Stimulated activated naive B cell treated with anti-CD40 and anti-IgM and Interleukin-4, amounts not matched to agents 10 μg/mL and 1 μg/mL and 100 μg/mL, for 72 hours (primary cell): ENCODE measurements around the gene IFIT3.
"Not testable (repeated sequence)": the region's sequence is repeated elsewhere in the genome, so short reads cannot be mapped to it uniquely, and the experiment has no call there.

ENCODE experiments used
- ATAC-seq, 2 donors: fragments of 150-1000 bp; cut with Tn5 transposase; replicated peaks; 2 replicates each; pipeline ENCODE4 v1.10.0; 2021; ENCODE audit warnings: moderate library complexity in 1 of 2
- DNase-seq: peaks from one replicate; pipeline ENCODE4 v3.0.0; 2021
- H3K27ac Mint-ChIP-seq: one replicate; pipeline ENCODE4 v1.8.0; 2022; ENCODE audit warnings: mild to moderate bottlenecking, mixed read lengths
- H3K27me3 Mint-ChIP-seq, 2 donors: one replicate each; pipeline ENCODE4 v1.8.0; 2022; ENCODE audit warnings: mixed read lengths in 2 of 2
- H3K36me3 Mint-ChIP-seq, 2 donors: one replicate each; pipeline ENCODE4 v1.8.0; 2022; ENCODE audit warnings: mixed read lengths in 2 of 2, mild to moderate bottlenecking in 1 of 2
- H3K4me1 Mint-ChIP-seq, 2 donors: one replicate each; pipeline ENCODE4 v1.8.0; 2022; ENCODE audit warnings: mixed read lengths in 2 of 2, mild to moderate bottlenecking in 1 of 2
- H3K4me3 Mint-ChIP-seq, 2 donors: one replicate each; pipeline ENCODE4 v1.8.0; 2022; ENCODE audit warnings: mild to moderate bottlenecking in 2 of 2, mixed read lengths in 2 of 2, moderate library complexity in 1 of 2
- H3K9me3 Mint-ChIP-seq, 2 donors: one replicate each; pipeline ENCODE4 v1.8.0; 2022; ENCODE audit warnings: mixed read lengths in 2 of 2, mild to moderate bottlenecking in 1 of 2

The IFIT3 gene

GRCh38 chr10:89327803-89328441 lies at the start of gene IFIT3:
Gene IFIT3 (plus strand): TSS chr10:89327997. CDS start chr10:89328074, 77 bp downstream.
- H3K4me3 Mint-ChIP-seq = peak within 1 kb of the TSS; percentile 79 to 83
- peaks cover 22 to 33% of the 10 kb centered on the region in 2 donors for H3K4me1 Mint-ChIP-seq
- ATAC-seq (peak; percentile 54 to 58), DNase-seq (no peak)
- H3K36me3 Mint-ChIP-seq = no peaks in the 10 kb centered on the region
- peak within 1 kb of the TSS; percentile 63 for H3K27ac Mint-ChIP-seq
- H3K9me3 Mint-ChIP-seq = peaks cover 0 to 2% of the 10 kb centered on the region in 2 donors
- no peaks in the 10 kb centered on the region for H3K27me3 Mint-ChIP-seq

- peaks cover 4 to 9% of the 10 kb centered on the region in 2 donors for H3K4me1 Mint-ChIP-seq
- H3K36me3 Mint-ChIP-seq = no peaks in the 10 kb centered on the region
- no peak overlapping the region for H3K27ac Mint-ChIP-seq
- DNase-seq = no peak
- no peak overlapping the region for H3K4me3 Mint-ChIP-seq
- no peaks in the 10 kb centered on the region for H3K9me3 Mint-ChIP-seq
- no peak for ATAC-seq
- H3K27me3 Mint-ChIP-seq = no peaks in the 10 kb centered on the region
Observed at GRCh38 chr10:89278034-89278535, 49.7 kb upstream of the IFIT3 start.

GRCh38 chr10:89278900-89279392 lies 48.9 kb upstream of the IFIT3 start:
- no peak for ATAC-seq
- no peak for DNase-seq
- Mint-ChIP-seq H3K27me3 (no peaks in the 10 kb centered on the region), H3K4me1 (peaks cover 8 to 16% of the 10 kb centered on the region in 2 donors), H3K9me3 (no peaks in the 10 kb centered on the region), H3K4me3 (no peak overlapping the region), H3K36me3 (no peaks in the 10 kb centered on the region), H3K27ac (no peak overlapping the region)

- no peak for DNase-seq
Observed at GRCh38 chr10:89279421-89279869, 48.4 kb upstream of the IFIT3 start.

GRCh38 chr10:89280508-89280907 lies 47.3 kb upstream of the IFIT3 start:
- Mint-ChIP-seq H3K4me3 (no peak overlapping the region), H3K27me3 (no peaks in the 10 kb centered on the region), H3K4me1 (peaks cover 8 to 16% of the 10 kb centered on the region in 2 donors), H3K36me3 (no peaks in the 10 kb centered on the region), H3K9me3 (no peaks in the 10 kb centered on the region), H3K27ac (no peak overlapping the region)
- no peak for DNase-seq
- no peak for ATAC-seq

More at GRCh38 chr10:89279421-89279869, 48.4 kb upstream of the IFIT3 start:
- H3K4me3 Mint-ChIP-seq = no peak overlapping the region
- no peaks in the 10 kb centered on the region for H3K27me3 Mint-ChIP-seq
- no peak for ATAC-seq
- H3K9me3 Mint-ChIP-seq = no peaks in the 10 kb centered on the region
- H3K27ac Mint-ChIP-seq = no peak overlapping the region
- H3K36me3 Mint-ChIP-seq = no peaks in the 10 kb centered on the region
- H3K4me1 Mint-ChIP-seq = peaks cover 8 to 16% of the 10 kb centered on the region in 2 donors

GRCh38 chr10:89281606-89282395 lies 46.0 kb upstream of the IFIT3 start:
- DNase-seq = no peak
- no peaks in the 10 kb centered on the region for H3K9me3 Mint-ChIP-seq
- ATAC-seq = no peak
- no peaks in the 10 kb centered on the region for H3K27me3 Mint-ChIP-seq
- H3K36me3 Mint-ChIP-seq = no peaks in the 10 kb centered on the region
- no peak overlapping the region for H3K27ac Mint-ChIP-seq
- H3K4me1 Mint-ChIP-seq = peaks cover 8 to 16% of the 10 kb centered on the region in 2 donors
- H3K4me3 Mint-ChIP-seq = no peak overlapping the region

- H3K27me3 Mint-ChIP-seq = no peaks in the 10 kb centered on the region
- H3K9me3 Mint-ChIP-seq = no peaks in the 10 kb centered on the region
- peak; percentile 66 to 76 for ATAC-seq
- H3K4me1 Mint-ChIP-seq = peaks cover 8 to 16% of the 10 kb centered on the region in 2 donors
- no peak for DNase-seq
- no peaks in the 10 kb centered on the region for H3K36me3 Mint-ChIP-seq
- H3K27ac Mint-ChIP-seq = peak overlapping the region; percentile 32
- H3K4me3 Mint-ChIP-seq = no peak overlapping the region
Observed at GRCh38 chr10:89283025-89283935, 44.5 kb upstream of the IFIT3 start.

- H3K27ac Mint-ChIP-seq = no peak overlapping the region
- H3K36me3 Mint-ChIP-seq = no peaks in the 10 kb centered on the region
- H3K27me3 Mint-ChIP-seq = no peaks in the 10 kb centered on the region
- no peaks in the 10 kb centered on the region for H3K9me3 Mint-ChIP-seq
- peaks cover 8 to 15% of the 10 kb centered on the region in 2 donors for H3K4me1 Mint-ChIP-seq
- DNase-seq = no peak
- no peak for ATAC-seq
- no peak overlapping the region for H3K4me3 Mint-ChIP-seq
Observed at GRCh38 chr10:89283936-89284475, 43.8 kb upstream of the IFIT3 start.

- peaks cover 7 to 10% of the 10 kb centered on the region in 2 donors for H3K4me1 Mint-ChIP-seq
- not testable (repeated sequence) for H3K9me3 Mint-ChIP-seq, H3K27me3 Mint-ChIP-seq, H3K27ac Mint-ChIP-seq, DNase-seq, H3K4me3 Mint-ChIP-seq, H3K36me3 Mint-ChIP-seq, ATAC-seq
Observed at GRCh38 chr10:89284711-89285110, 43.1 kb upstream of the IFIT3 start.

- H3K36me3 Mint-ChIP-seq, H3K27ac Mint-ChIP-seq, DNase-seq: not testable (repeated sequence)
Observed at GRCh38 chr10:89285303-89285702, 42.5 kb upstream of the IFIT3 start.

GRCh38 chr10:89294721-89295239 lies 33.0 kb upstream of the IFIT3 start:
- H3K36me3 Mint-ChIP-seq = no peaks in the 10 kb centered on the region
- H3K27ac Mint-ChIP-seq = no peak overlapping the region
- H3K27me3 Mint-ChIP-seq = no peaks in the 10 kb centered on the region
- no peak for ATAC-seq
- no peak overlapping the region for H3K4me3 Mint-ChIP-seq
- DNase-seq = no peak
- H3K4me1 Mint-ChIP-seq = peaks cover 10 to 27% of the 10 kb centered on the region in 2 donors
- H3K9me3 Mint-ChIP-seq = peaks cover 0 to 2% of the 10 kb centered on the region in 2 donors

More at GRCh38 chr10:89285303-89285702, 42.5 kb upstream of the IFIT3 start:
- H3K9me3 Mint-ChIP-seq, ATAC-seq, H3K4me3 Mint-ChIP-seq, H3K27me3 Mint-ChIP-seq: not testable (repeated sequence)
- H3K4me1 Mint-ChIP-seq = peaks cover 7 to 10% of the 10 kb centered on the region in 2 donors

- Mint-ChIP-seq H3K36me3 (no peaks in the 10 kb centered on the region), H3K4me1 (peaks cover 10 to 27% of the 10 kb centered on the region in 2 donors), H3K27me3 (no peaks in the 10 kb centered on the region), H3K27ac (no peak overlapping the region), H3K9me3 (peaks cover 0 to 2% of the 10 kb centered on the region in 2 donors), H3K4me3 (no peak overlapping the region)
- DNase-seq (no peak), ATAC-seq (no peak)
Observed at GRCh38 chr10:89295597-89295996, 32.2 kb upstream of the IFIT3 start.

- DNase-seq = no peak
- peak overlapping the region; percentile 71 for H3K27ac Mint-ChIP-seq
- H3K4me3 Mint-ChIP-seq = peak overlapping the region in 1 of 2 donors; percentile 51
- H3K9me3 Mint-ChIP-seq = peaks cover 0 to 2% of the 10 kb centered on the region in 2 donors
- H3K36me3 Mint-ChIP-seq = no peaks in the 10 kb centered on the region
- no peaks in the 10 kb centered on the region for H3K27me3 Mint-ChIP-seq
- peaks cover 14 to 32% of the 10 kb centered on the region in 2 donors for H3K4me1 Mint-ChIP-seq
- peak; percentile 74 to 85 for ATAC-seq
Observed at GRCh38 chr10:89296220-89296648, 31.6 kb upstream of the IFIT3 start.
